8988T (cell line): ENCODE data around the gene BLCAP.
"Not testable (repeated sequence)": the region's sequence is repeated elsewhere in the genome, so short reads cannot be mapped to it uniquely, and the experiment has no call there.

Experiments
- DNase-seq: peaks from one replicate; pipeline ENCODE4 v3.0.0; 2011

Gene BLCAP, protein sequence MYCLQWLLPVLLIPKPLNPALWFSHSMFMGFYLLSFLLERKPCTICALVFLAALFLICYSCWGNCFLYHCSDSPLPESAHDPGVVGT

DNA sequence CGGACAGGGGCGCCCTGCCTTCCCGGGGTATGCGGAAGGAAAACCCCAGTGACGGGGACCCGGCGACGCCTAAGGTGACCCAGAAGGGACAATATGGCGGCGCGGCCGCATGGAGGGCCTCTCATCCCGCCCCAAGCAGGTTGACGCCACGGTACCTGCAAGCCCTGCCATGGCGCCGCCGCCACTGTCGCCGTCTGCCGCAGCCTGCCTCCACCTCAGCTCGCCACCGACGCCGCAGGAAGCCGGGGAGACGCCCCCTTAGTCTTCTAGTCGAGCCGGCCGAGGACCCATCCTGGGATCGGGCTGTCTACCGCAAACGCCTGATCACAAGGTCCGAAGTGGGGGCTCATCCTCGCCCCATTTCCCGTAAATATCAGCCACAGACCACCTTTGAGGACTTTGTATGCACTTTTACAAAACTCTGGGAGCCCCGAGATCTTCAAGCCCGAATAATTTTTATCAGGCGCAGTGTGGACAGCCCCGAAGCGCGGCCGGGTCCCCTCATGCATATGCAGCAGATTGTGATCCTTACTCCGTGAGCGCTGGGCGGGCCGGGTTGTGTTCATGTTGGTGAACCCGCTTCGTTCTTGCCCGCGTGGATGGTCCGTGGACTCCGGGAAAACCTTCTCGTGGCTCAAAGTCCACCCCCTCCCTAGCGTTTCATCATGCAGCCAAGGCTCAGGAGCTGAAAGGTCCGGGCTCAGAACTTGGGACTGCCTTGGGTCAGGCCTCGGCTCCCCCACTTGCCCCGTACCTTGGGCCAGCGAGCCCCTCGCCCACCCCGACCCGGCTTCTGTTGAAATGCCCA lies at the start of gene BLCAP:
Gene BLCAP, minus strand, starts transcription at position 239 of the 808 bp plus-strand sequence. CDS start 8,702 bp downstream, outside the sequence.
- DNase-seq = peak; percentile 93

DNA sequence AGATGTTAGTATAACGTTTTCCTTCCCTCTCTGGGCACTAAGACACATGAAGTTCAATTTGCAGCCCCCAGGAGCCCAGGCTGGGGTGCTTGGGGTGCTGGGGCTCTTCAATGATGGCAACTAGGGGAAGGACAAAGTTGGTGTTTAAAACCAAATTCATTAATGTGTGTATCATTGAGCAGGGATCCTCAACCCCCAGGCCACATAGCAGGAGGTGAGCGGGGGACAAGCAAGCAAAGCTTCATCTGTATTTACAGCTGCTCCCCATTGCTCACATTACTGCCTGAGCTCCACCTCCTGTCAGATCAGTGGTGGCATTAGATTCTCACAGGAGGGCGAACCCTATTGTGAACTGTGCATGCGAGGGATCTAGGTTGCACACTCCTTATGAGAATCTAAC lies 49.8 kb upstream of the BLCAP start:
- DNase-seq = not testable (repeated sequence)

DNA sequence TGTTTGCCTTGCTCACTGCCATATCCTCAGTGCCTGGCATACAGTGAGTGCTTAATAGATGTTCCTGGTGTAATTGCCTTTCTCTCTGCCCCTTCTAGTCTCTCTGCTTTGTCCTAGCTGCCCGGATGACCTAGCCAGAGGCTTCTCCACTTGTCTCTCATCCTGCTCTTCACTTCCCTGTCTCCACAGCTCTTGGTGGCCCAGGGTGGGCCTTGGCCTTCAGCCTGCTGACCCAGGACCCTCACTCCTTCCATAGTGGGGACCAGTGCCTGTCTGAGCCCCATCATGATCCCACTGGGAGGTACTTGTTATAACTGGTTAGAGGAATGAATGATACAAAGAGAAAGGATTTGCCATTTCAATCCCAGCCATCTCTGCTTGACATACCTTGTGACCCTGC lies 49.2 kb upstream of the BLCAP start:
- DNase-seq = no peak

DNA sequence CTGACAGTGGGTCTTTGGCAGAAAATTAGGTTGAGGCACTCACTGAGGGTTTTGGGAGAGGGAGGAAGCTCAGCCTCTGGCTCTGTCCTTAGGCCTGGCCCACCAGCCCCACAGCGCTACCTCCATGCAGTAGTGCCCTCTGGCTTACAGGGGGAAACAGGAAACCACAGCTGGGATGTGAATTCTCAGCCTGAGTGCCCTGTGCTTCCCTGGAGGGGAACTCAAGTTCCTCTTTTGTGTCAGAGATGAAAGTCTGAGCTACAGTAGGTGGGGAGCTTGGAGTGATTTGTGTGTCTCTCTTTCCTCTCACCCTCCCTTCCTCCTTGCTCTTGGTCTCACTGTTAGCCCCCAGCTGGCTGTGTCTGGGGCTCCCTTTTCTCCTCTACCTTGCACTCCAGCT lies 48.2 kb upstream of the BLCAP start:
- no peak for DNase-seq

DNA sequence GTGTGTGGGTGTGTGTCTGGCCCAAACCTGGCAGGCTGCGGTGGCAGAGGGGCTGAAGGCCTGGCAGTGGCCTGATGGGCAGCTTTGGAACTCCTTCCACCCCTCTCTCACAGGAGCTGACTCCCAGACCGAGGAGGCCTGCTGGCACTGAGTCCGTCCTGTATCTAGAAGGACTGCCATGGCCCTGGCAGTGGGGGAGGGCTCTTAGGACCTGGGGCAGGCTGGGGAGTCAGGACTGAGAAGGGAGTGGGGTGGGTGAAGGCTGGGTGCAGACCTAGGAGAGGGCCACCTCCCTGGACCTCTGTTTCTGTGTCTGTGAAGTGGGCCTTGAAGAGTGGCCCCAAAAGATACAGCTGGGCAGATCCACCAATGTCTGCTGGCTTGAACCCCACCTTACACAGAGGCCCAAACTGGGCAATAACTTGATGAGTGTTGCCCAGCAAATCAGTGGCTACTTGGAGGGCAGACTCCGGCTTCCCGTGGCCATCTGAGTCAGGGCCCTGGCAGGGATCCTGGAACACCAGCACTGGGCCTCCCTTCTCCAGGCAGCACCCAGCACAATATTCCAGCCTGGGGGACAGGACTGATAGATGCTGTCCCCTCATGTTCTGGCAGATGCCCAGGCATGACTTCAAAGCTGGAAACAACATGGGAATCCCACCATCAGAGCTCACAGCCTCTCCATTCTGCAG lies 46.7 kb upstream of the BLCAP start:
- DNase-seq = no peak

DNA sequence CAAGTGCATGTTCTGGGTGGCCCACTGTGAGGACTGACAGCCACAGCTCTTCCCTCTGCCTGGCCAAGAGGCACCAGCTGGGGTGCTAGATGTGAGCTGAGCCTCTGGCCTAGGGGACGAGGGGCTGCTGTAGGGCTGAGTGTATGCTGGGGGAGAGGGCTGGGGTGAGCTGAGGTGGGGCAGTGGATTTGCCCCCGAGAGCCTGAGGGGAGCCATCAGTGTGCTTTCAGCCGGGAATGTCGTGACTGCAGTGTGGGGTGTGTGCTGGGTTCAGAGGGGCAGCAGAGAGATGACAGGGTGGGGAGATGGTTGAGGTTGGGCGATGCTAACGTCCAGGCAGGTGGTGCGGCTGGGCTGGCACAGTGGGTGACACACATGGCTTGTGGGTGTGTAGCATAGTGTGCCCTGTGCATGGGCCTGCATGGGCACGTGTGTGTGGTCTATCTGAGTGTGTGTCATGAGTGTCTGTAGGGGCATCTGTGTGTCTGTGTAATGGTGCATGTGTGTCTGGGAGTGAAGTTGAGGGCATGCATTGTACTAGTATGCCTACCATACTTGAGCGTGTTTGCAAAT lies 46.0 kb upstream of the BLCAP start:
- DNase-seq = no peak

DNA sequence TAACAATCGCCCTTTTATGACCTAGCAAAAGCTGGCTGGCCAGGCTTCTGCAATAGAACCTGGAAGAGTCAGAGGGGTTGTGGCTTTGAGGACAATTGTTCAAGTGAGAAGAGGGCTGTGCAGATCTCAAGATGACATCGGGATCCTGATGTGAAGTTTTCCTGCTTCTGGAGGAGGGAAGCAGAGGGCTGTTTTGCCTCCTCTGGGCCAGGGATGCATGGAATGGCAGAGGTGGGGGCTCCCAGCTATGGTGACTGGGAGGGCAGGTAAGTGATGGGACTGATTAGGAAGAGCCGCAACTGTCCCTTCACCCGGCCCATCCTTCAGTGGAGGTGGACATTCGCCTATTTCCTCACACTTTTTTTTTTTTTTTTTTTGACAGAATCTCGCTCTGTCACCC lies 43.4 kb upstream of the BLCAP start:
- DNase-seq = no peak

DNA sequence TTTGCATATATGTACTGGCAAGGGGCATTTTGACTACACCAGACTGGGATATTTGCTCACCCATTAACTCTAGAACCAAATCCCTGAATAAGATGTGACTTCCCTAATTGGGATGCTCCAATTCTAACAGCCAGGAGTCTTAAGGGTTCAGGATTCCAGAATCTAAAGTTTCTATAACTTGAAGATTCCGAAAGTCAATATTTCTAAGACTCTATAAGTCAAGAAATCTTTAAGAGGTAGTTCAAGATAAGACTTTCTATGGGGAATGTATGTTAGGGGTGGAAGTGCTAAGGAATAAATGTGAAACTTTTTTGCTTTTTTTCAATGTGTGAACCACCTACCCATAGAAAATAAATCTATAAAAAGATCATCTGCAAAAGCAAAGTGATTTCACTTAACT lies 42.7 kb upstream of the BLCAP start:
- no peak for DNase-seq

DNA sequence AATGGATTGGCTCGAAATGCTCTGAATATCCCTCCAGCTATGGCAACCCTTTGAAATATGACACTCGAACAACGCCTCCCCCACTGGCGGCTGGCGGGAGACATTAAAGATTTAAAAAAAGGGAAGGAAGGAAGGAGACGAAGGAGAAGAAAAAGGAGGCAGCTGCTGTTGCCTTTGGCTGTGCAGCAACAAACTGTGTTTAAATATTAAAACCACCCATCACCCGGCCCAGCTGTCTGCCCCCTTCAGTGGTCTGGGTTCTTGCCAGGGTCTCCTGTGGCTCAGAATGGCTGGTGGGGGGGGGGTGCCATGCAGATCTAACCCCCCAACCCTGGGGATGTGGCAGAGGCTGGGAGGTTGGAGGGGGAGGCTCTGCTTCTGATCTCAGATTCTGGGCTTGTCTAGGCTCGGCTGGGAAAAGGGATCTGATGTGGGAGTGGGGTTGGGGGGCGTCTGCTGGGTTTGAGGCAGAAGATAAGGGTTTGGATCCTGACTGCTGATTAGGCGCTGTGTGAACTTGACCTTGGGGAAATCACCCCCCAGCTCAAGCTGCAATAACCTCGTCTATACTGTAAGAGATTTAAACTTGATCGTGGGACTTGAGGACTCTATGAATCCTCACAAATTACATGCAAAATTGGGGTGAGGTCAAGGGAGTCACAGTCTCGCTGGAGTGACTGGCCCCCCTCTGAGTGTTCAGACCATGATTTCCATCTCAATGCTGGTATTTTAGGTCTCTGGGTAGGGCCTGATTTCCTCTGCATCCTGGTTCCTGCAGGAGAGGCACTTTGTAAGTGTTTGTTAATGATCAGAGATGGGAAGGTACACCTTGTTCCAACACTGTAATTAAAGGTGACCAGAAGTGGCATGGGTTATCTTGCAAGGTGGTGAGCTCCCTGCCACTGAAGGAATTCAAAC lies 40.3 kb upstream of the BLCAP start:
- no peak for DNase-seq

DNA sequence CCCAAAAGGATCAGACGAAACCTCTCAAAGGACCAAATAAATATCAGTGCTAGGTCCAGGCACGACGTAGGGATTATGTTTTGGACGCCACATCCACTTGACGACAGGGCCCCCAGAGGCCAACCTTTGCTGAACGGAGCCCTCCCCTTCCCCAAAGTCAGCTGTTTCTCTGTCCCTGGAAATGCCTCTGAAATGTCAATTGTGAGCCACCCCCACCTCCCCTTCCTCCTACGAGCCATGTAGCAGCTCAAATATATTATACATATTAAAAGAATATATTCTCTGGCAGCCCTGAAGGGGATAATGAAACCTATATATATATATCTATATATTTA lies 39.6 kb upstream of the BLCAP start:
- no peak for DNase-seq

DNA sequence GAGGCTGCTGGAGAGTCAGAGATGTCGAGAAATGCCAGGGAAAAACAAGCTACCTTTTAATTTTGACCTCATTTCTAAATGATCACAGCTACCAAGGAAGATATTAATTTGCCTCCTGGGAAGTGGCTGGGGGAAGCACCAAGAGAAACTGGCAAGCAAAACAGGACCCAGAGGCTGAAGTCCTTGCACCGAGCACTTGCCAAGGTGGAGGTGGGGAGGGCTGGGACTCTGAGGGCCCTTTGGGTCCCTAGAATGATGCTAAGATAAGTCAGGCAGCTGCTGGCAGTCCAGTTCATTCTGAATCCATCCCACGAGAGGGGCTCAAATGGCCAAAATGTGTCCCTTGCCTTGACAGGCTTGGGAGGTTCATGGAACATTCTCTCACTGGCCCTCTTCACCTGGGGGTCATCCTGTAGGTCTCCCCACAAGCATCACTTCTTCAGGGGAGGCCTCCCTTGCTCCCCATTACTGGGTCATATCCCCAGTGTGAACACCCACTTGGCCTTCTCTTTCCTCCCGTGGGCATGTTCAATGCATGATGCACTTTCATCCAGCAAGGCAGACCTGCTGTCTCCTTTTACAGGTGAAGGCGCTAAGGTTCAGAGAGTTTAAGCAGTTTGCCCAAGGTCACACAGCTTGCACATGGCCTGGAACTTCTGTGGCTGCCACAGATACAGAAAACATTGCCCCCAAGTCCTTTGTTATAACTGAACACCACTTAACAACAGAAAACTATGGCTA lies 39.1 kb upstream of the BLCAP start:
- DNase-seq = no peak

DNA sequence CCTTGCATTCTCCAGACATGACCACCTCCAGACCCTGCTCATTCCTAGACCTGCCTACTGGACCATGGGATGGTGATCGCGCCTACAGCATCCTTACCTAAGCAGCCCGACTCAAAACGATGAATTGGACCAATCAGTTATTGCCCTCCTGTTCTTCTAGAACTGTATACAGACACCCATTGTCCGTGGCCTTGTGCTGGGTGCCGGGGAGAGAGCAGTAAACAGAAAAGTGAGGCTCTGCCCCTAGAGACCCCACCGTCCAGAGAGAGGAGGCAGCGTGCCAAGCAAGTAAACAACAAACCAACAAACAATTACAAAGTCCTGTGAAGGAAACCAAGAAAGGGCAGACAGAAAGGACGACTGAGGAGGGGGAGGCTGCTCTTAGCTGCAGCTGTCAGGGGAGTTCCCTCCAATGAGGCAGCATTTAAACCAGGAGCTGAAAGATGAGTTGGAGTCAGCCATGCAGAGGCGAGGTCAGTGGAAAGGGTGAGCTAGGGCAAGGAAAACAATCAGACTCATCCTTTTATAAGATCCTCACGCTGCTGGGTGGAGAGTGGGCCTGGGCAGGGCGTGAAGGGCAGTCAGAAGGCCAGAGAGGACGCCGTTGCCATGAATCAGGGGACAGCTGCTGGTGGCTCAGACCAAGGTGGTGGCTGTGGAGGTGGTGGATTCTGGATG lies 37.6 kb upstream of the BLCAP start:
- DNase-seq = no peak

DNA sequence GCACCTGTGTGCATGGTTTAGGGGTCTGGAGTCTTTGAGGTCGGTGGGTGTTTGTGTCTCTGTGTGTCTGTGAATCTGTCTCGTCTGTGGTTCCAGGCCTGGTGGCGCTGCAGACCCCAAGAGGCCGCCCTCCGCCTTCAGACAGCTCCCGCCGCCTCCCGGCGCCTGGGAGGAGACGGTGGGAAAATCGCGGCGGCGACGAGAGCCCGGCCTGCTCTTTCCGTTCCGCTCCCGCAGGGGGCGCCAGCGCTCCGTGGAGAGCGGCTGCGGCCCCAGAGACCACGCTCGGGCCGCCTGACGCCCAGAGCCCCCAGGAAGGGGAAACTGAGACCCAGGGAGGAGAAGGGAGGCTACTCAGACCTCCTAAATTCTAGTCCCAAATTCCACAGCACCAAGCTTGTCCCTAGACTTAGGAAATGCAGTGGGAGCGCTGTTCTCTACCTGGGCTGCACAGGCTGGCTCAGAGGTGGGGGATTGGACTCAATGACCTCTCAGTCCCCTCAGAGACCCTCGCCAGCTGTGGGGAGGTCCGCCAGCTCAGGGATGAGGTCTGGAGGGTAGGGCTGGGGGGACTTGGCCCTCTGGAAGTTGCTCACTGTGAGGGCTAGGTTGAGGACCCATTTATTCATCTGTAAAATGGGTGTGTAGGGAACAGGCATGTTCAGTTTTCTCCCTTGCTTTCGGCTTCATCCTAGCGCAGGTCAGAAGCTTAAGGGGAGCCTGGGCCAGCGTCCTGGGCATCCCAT lies 36.9 kb upstream of the BLCAP start:
- DNase-seq = peak; percentile 65

DNA sequence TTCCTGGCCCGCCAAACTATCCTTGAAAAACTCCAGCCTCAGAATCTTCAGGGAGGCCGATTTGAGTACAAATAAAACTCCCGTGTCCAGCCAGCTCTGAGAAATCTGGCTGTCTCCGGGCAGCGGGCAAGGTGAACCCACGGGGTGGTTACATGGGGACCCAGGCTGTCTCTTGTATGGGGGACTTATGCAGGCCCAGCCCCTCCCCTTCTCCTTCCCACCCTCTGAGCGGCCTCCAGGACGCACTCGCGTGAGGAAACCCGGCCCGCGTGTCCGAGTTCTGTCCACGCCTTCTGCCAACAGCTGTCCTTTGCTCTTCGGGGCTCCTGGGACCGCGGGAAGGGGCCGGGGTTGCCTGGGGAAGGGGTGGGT lies 36.3 kb upstream of the BLCAP start:
- DNase-seq = no peak

DNA sequence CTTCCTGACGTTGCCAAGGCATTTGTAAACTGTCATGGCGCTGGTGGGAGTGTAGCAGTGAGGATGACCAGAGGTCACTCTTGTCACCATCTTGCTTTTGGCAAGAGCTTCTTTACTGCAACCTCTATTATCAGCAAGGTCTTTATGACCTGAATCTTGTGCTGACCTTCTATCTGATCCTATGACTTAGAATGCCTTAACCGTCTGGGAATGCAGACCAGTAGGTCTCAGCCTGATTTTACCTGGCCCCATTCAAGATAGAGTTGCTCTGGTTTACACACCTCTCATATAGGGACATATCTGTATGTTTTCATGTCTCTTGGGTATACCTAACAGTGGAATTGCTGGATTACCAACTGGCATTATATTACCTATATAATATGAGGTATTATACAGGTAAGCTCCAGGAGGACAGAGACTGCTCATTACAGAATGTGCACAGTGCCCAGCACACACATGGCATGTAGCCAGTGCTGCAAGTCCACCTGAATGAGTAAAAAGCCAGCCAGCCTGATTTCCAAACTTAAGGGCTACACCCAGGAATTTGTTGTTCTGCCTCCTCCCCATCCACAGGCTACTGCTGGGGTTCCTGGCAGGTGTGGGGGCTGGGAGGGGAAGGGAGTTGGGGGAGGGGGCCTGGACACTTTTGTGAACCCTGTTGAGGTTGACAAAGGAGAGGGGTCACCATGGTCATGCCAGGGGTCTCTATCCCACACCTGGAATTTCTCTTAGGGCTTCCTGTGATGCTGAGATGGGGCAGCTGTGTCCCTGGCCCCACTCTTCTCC lies 35.2 kb upstream of the BLCAP start:
- DNase-seq = no peak

DNA sequence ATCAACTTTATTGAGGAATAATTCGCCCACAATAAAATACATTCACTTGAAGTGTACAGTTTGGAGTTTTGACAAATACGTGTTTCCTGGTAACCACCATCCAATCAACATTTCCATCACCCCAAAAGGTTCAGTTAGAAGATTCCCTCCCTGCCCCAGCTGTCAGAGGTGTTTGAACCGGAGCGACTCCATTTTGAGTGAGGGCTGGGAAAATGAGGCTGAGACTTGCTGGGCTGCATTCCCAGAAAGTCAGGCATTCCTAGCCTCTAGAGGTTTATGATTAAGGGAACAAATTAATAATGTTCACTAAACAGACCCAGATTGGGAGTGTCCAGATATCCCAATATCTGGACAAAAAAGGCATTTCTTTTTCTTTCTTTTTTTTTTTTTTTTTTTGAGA lies 33.0 kb upstream of the BLCAP start:
- DNase-seq = no peak

DNA sequence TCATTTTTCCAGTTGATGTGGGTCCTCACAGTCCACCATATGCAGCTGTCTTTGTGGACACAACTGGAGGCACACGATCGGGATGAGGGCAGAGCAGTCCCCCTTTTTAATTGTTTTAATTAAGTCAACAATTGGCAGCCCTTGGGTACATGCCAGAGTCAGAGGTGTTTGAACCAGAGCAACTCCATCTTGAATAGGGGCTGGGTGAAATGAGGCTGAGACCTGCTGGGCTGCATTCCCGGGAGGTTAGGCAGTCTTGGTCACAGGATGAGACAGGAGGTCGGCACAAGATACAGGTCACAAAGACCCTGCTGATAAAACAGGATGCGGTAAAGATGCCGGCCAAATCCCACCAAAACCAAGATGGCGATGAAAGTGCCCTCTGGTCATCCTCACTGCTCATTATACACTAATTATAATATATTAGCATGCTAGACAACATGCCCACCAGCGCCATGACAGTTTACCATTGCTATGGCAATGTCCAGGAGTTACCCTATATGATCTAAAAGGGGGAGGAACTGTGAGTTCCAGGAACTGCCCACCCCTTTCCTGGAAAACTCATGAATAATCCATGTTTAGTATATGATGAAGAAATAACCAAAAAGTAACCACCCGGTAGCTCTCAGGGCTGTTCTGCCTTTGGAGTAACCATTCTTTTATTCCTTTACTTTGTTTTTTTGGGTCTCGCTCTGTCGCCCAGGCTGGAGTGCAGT lies 31.8 kb upstream of the BLCAP start:
- DNase-seq = no peak

DNA sequence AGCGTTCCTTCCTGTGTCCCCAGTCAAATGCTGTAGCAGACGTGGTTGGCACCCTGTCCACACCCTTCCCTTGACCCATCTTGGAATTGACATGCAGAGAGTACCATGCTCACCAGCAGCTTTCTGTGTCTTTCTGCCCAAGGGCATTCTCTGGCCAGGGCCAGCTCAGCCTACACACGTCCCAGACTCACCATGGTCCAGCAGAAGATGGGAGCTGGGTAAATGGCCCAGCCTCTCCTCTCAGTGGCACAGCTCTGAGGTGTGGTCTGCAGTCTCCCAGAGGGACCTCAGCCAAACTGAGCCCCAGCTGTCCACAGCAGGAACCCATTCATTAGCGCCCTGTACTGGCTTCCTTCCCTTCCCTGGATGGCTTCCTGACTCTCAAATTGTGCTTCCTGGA lies 31.1 kb upstream of the BLCAP start:
- DNase-seq = no peak

DNA sequence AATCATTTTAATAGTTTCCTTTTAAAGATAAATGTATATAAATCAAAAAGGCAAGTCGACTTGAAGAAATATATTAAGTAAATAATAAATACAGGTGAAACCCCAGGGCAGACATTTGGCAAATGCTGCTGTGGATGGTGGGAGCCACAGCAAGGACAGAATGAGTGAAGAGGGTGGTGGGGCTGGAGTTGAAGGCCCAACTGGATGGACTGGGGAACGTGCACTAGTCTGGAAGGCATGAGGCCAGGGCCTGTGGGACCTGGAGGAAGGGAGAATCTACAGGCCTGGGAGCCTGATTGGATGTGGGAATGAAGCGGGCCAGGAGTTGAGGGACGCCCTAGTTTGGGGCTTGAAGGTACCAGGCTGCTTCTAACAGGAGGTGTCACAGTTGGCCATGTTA lies 30.6 kb upstream of the BLCAP start:
- DNase-seq = no peak

DNA sequence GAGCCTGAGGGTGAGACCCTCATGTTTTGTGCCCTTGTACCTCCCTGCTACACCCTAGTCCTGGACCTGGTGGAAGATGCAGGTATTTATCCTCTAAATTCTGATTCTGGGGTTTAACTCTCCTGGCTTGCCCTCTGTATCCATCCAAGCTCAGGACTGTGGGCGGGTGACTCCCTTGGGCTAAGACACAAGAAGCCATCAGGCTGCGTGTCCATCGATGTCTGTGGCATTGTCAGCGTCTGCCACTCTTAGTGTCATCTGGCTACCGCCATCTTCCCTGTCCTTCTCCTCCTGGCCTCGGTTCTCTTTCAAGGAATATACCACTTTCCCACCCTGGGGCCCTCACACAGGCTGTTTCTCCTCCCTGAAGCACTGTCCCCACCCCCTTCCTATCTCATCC lies 28.9 kb upstream of the BLCAP start:
- DNase-seq = no peak
